HepG2 (cell line): Measurements from ENCODE around the gene TTBK1. TPM values are rescaled to one million over a fixed set of nuclear protein-coding genes. Genes with fewer than 3 reads are reported as not detected.

Experiments used
- IRF2 ChIP-seq: IDR thresholded peaks from 2 replicates; pipeline ENCODE4 v1.6.1; 2018; ENCODE audit warnings: missing genetic modification reagents, missing compliant biosample characterization
- JDP2 ChIP-seq: sonication (generic); formaldehyde crosslinking; IDR thresholded peaks from 2 replicates; pipeline ENCODE4 v1.8.1; 2022; ENCODE audit warnings: missing genetic modification reagents, borderline replicate concordance
- NKX3-1 ChIP-seq: sonication (generic); formaldehyde crosslinking; IDR thresholded peaks from 2 replicates; pipeline ENCODE4 v1.5.0; 2020; ENCODE audit warnings: missing genetic modification reagents
- SCMH1 ChIP-seq: sonication (generic); formaldehyde crosslinking; IDR thresholded peaks from 2 replicates; pipeline ENCODE4 v1.9.0; 2021; ENCODE audit warnings: missing genetic modification reagents, mild to moderate bottlenecking, borderline replicate concordance
- ZNF263 ChIP-seq: sonication (generic); formaldehyde crosslinking; IDR thresholded peaks from 2 replicates; pipeline ENCODE4 v1.4.0; 2020; ENCODE audit warnings: missing genetic modification reagents
- ZNF333 ChIP-seq: sonication (generic); formaldehyde crosslinking; IDR thresholded peaks from 2 replicates; pipeline ENCODE4 v1.4.0; 2020; ENCODE audit warnings: mild to moderate bottlenecking, missing genetic modification reagents, borderline replicate concordance
- polyA plus RNA-seq, 8 experiments: library from polyadenylated mRNA; depleted of rRNA in 3 of 8; stranded (reverse) in 7 of 8; unstranded in 1 of 8; fragments of >200 nt; fragmentation: Illumina TruSeq in 4 of 8; extraction: Trizol in 4 of 8; gene quantifications; 2 replicates each; pipeline versions ENCODE4 v1.2.1 to v1.2.3, GENCODE V29; 2011 to 2016; ENCODE audit warnings: low read depth in 4 of 8, missing spikeins in 1 of 8, mixed read lengths in 1 of 8; ENCODE audit not compliant: insufficient read depth in 1 of 8
- total RNA-seq, 5 experiments: library from RNA; depleted of rRNA; stranded (reverse); fragments of >200 nt; fragmentation: Illumina TruSeq; extraction: Trizol; gene quantifications; 2 replicates each; pipeline ENCODE4 v1.2.3, GENCODE V29; 2016; ENCODE audit warnings: low read depth in 1 of 5
- TF ChIP-seq, protein P1 (sequence below): sonication (generic); formaldehyde crosslinking; conservative IDR thresholded peaks from 2 replicates; pipeline ENCODE4 v1.4.0; 2020; ENCODE audit warnings: mild to moderate bottlenecking, missing genetic modification reagents, moderate library complexity
- TF ChIP-seq, protein P2 (sequence below): sonication (generic); formaldehyde crosslinking; IDR thresholded peaks from one replicate; pipeline ENCODE4 v1.5.1; 2020; ENCODE audit warnings: mild to moderate bottlenecking, missing genetic modification reagents; ENCODE audit errors: not compliant biosample characterization
- TF ChIP-seq, protein P3 (sequence below): IDR thresholded peaks from 2 replicates; pipeline ENCODE4 v1.6.1; 2016
- TF ChIP-seq, protein P4 (sequence below): sonication (generic); formaldehyde crosslinking; IDR thresholded peaks from 2 replicates; pipeline ENCODE4 v1.5.0; 2020; ENCODE audit warnings: missing genetic modification reagents, mild to moderate bottlenecking, borderline replicate concordance

The TTBK1 gene
- total and polyA plus RNA-seq, 2 of the 13 experiments (the other 11 are each of a cell fraction or from before 2014, with no cell fraction given), result 0.24 to 0.33 TPM

DNA sequence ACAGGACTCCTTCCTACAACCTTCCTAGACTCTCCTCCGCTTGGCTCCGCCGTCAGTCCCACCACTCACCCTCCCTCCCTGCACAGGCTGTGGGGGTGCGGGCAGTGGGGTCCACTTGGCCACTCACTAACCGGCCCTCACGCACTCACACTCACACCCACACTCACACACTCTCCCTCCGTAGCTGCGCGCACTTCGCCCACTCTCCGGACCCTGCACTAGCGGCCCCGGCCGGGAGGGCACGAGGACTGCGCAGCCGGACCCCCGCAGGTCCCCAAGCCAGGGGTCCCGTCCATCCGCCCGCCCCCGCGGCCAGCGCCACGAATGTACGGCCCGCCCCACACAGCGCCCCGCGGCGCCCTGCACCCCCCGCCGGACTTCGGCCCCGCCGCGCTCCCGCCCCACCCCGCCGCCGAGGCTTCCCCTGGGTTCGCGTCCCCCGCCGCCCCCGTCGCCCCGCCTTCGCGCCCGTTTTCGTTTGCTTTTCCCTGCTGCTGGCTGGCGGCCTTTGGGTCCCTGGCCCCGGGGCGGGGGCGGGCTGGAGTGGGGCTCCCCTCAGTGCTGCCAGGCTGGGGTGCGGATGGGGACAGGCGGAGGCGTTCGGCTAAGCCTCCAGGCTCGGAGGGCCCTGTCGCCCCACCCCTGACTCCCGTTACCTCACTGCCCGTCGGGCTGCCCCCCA is 31.8 kb downstream of the TTBK1 start (continued):
- TF ChIP-seq, protein P1, sequence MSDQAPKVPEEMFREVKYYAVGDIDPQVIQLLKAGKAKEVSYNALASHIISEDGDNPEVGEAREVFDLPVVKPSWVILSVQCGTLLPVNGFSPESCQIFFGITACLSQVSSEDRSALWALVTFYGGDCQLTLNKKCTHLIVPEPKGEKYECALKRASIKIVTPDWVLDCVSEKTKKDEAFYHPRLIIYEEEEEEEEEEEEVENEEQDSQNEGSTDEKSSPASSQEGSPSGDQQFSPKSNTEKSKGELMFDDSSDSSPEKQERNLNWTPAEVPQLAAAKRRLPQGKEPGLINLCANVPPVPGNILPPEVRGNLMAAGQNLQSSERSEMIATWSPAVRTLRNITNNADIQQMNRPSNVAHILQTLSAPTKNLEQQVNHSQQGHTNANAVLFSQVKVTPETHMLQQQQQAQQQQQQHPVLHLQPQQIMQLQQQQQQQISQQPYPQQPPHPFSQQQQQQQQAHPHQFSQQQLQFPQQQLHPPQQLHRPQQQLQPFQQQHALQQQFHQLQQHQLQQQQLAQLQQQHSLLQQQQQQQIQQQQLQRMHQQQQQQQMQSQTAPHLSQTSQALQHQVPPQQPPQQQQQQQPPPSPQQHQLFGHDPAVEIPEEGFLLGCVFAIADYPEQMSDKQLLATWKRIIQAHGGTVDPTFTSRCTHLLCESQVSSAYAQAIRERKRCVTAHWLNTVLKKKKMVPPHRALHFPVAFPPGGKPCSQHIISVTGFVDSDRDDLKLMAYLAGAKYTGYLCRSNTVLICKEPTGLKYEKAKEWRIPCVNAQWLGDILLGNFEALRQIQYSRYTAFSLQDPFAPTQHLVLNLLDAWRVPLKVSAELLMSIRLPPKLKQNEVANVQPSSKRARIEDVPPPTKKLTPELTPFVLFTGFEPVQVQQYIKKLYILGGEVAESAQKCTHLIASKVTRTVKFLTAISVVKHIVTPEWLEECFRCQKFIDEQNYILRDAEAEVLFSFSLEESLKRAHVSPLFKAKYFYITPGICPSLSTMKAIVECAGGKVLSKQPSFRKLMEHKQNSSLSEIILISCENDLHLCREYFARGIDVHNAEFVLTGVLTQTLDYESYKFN (CRISPR knock-in tag), result peak; percentile 87
- TF ChIP-seq, protein P2, sequence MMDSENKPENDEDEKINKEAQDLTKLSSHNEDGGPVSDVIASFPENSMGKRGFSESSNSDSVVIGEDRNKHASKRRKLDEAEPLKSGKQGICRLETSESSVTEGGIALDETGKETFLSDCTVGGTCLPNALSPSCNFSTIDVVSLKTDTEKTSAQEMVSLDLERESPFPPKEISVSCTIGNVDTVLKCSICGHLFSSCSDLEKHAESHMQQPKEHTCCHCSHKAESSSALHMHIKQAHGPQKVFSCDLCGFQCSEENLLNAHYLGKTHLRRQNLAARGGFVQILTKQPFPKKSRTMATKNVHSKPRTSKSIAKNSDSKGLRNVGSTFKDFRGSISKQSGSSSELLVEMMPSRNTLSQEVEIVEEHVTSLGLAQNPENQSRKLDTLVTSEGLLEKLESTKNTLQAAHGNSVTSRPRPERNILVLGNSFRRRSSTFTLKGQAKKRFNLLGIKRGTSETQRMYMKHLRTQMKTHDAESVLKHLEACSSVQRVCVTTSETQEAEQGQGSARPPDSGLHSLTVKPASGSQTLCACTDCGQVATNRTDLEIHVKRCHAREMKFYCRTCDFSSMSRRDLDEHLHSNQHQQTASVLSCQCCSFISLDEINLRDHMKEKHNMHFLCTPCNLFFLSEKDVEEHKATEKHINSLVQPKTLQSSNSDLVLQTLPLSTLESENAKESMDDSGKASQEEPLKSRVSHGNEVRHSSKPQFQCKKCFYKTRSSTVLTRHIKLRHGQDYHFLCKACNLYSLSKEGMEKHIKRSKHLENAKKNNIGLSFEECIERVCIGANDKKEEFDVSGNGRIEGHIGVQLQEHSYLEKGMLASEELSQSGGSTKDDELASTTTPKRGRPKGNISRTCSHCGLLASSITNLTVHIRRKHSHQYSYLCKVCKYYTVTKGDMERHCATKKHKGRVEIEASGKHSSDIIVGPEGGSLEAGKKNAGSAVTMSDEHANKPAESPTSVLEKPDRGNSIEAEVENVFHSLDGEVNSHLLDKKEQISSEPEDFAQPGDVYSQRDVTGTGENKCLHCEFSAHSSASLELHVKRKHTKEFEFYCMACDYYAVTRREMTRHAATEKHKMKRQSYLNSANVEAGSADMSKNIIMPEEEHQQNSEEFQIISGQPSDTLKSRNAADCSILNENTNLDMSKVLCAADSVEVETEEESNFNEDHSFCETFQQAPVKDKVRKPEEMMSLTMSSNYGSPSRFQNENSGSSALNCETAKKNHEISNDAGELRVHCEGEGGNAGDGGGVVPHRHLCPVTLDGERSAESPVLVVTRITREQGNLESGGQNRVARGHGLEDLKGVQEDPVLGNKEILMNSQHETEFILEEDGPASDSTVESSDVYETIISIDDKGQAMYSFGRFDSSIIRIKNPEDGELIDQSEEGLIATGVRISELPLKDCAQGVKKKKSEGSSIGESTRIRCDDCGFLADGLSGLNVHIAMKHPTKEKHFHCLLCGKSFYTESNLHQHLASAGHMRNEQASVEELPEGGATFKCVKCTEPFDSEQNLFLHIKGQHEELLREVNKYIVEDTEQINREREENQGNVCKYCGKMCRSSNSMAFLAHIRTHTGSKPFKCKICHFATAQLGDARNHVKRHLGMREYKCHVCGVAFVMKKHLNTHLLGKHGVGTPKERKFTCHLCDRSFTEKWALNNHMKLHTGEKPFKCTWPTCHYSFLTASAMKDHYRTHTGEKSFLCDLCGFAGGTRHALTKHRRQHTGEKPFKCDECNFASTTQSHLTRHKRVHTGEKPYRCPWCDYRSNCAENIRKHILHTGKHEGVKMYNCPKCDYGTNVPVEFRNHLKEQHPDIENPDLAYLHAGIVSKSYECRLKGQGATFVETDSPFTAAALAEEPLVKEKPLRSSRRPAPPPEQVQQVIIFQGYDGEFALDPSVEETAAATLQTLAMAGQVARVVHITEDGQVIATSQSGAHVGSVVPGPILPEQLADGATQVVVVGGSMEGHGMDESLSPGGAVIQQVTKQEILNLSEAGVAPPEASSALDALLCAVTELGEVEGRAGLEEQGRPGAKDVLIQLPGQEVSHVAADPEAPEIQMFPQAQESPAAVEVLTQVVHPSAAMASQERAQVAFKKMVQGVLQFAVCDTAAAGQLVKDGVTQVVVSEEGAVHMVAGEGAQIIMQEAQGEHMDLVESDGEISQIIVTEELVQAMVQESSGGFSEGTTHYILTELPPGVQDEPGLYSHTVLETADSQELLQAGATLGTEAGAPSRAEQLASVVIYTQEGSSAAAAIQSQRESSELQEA (CRISPR knock-in tag), result no peak
- TF ChIP-seq ZNF333 (CRISPR knock-in tag) (no peak; the same call in 1 of the 2 replicates), ZNF263 (CRISPR knock-in tag) (no peak; the same call in none of the 2 replicates), JDP2 (CRISPR knock-in tag) (no peak), IRF2 (peak; percentile 71; the same call in 1 of the 2 replicates), SCMH1 (CRISPR knock-in tag) (no peak), NKX3-1 (CRISPR knock-in tag) (no peak)
- TF ChIP-seq, protein P3, sequence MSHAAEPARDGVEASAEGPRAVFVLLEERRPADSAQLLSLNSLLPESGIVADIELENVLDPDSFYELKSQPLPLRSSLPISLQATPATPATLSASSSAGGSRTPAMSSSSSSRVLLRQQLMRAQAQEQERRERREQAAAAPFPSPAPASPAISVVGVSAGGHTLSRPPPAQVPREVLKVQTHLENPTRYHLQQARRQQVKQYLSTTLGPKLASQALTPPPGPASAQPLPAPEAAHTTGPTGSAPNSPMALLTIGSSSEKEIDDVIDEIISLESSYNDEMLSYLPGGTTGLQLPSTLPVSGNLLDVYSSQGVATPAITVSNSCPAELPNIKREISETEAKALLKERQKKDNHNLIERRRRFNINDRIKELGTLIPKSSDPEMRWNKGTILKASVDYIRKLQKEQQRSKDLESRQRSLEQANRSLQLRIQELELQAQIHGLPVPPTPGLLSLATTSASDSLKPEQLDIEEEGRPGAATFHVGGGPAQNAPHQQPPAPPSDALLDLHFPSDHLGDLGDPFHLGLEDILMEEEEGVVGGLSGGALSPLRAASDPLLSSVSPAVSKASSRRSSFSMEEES (CRISPR knock-in tag), result no peak; the same call in 1 of the 2 replicates
- TF ChIP-seq, protein P4, sequence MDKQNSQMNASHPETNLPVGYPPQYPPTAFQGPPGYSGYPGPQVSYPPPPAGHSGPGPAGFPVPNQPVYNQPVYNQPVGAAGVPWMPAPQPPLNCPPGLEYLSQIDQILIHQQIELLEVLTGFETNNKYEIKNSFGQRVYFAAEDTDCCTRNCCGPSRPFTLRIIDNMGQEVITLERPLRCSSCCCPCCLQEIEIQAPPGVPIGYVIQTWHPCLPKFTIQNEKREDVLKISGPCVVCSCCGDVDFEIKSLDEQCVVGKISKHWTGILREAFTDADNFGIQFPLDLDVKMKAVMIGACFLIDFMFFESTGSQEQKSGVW (CRISPR knock-in tag), result no peak
